HG02981 (cell line): ENCODE data around the gene SUCLG2.

Experiments used
- ATAC-seq: cut with Tn5 transposase; IDR thresholded peaks from one replicate; pipeline ENCODE4 v1.9.1; 2021; ENCODE audit warnings: mild to moderate bottlenecking, moderate library complexity; ENCODE audit not compliant: unreplicated experiment

The SUCLG2 gene

GRCh38 chr3:67401921-67402320 lies 252.5 kb downstream of the SUCLG2 start:
- no peak for ATAC-seq

- ATAC-seq, result no peak
Observed at GRCh38 chr3:67400476-67400875, 253.9 kb downstream of the SUCLG2 start.

- peak; percentile 78 for ATAC-seq
Observed at GRCh38 chr3:67389176-67389575, 265.2 kb downstream of the SUCLG2 start.

- ATAC-seq, result no peak
Observed at GRCh38 chr3:67388738-67389137, 265.7 kb downstream of the SUCLG2 start.

- ATAC-seq, result no peak
Observed at GRCh38 chr3:67386451-67386850, 268.0 kb downstream of the SUCLG2 start.

GRCh38 chr3:67384760-67385397 lies 269.5 kb downstream of the SUCLG2 start:
- no peak for ATAC-seq

- no peak for ATAC-seq
Observed at GRCh38 chr3:67384016-67384415, 270.4 kb downstream of the SUCLG2 start.

GRCh38 chr3:67383379-67383778 lies 271.0 kb downstream of the SUCLG2 start:
- no peak for ATAC-seq

- ATAC-seq, result no peak
Observed at GRCh38 chr3:67382536-67382935, 271.9 kb downstream of the SUCLG2 start.

GRCh38 chr3:67381667-67382272 lies 272.6 kb downstream of the SUCLG2 start:
- ATAC-seq, result no peak

GRCh38 chr3:67380118-67380517 lies 274.3 kb downstream of the SUCLG2 start:
- no peak for ATAC-seq

GRCh38 chr3:67377299-67377698 lies 277.1 kb downstream of the SUCLG2 start:
- no peak for ATAC-seq

GRCh38 chr3:67376416-67376815 lies 278.0 kb downstream of the SUCLG2 start:
- ATAC-seq, result no peak

GRCh38 chr3:67375976-67376375 lies 278.4 kb downstream of the SUCLG2 start:
- ATAC-seq, result no peak

- no peak for ATAC-seq
Observed at GRCh38 chr3:67362686-67363085, 291.7 kb downstream of the SUCLG2 start.

- no peak for ATAC-seq
Observed at GRCh38 chr3:67361770-67362169, 292.6 kb downstream of the SUCLG2 start.

- no peak for ATAC-seq
Observed at GRCh38 chr3:67361323-67361722, 293.1 kb downstream of the SUCLG2 start.

- peak; percentile 69 for ATAC-seq
Observed at GRCh38 chr3:67357610-67358458, 296.6 kb downstream of the SUCLG2 start.

GRCh38 chr3:67349551-67350174 lies 304.7 kb downstream of the SUCLG2 start:
- peak; percentile 90 for ATAC-seq

- ATAC-seq, result no peak
Observed at GRCh38 chr3:67346081-67346480, 308.3 kb downstream of the SUCLG2 start.

GRCh38 chr3:67335813-67336212 lies 318.6 kb downstream of the SUCLG2 start:
- ATAC-seq, result no peak
